ENCODE results near the gene TDRD1.

The TDRD1 gene

GRCh38 chr10:114255227-114255626, 76.1 kb downstream of the TDRD1 start:
- Histone ChIP-seq H3K4me1 (ENCODE audit: insufficient read depth, insufficient read length) (no peaks in the 10 kb centered on the region), H3K9ac (ENCODE audit: insufficient read length, low read depth) (no peak overlapping the region), H3K27me3 (ENCODE audit: insufficient read depth, insufficient read length) (no peaks in the 10 kb centered on the region), H3K36me3 (ENCODE audit: insufficient read depth, insufficient read length, low read length) (no peaks in the 10 kb centered on the region), H3K9me3 (ENCODE audit: insufficient read depth, low read length) (no peaks in the 10 kb centered on the region), H3K4me3 (ENCODE audit: insufficient read length, low read depth) (no peak overlapping the region)
- DNase-seq (ENCODE audit: low read depth, low spot score), result no peak
- TF ChIP-seq SUZ12 (IDR thresholded peaks at IDR 0.05; ENCODE audit: extremely low read depth, insufficient read depth, insufficient read length), result no peak

DNA sequence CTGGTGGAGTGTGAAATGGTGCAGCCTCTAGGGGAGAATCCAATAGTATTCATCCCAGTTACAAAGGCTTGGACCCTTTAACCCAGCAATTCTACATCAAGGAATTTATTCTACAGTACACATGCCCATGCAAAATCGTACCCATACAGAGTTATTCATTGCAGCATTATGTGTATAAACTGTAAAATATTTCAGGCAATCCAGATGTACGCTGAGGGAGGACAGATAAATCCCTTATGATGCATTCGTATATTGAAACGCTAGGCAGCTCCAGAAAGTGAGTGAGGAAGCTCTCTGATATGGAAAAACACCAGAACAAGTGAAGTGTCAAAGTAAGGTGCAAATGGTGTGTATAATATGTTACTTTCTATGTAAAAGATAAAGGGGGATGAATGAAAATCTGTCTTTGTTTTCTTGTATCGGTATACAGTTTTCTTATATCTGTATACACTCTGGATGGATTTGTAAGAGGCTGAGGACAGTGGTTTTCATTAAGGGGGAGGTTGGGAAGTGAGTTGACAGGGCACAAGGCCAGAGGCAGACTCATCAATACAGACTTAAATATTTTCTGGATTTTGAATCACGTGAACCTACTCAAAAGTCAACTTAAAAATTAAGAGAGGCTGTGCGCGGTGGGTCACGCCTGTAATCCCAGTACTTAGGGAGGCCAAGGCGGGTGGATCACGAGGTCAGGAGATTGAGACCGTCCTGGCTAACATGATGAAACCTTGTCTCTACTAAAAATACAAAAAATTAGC, 77.0 kb downstream of the TDRD1 start:
- no peaks in the 10 kb centered on the region for H3K4me1 ChIP-seq (ENCODE audit: insufficient read depth, insufficient read length)
- no peaks in the 10 kb centered on the region for H3K9me3 ChIP-seq (ENCODE audit: insufficient read depth, low read length)
- H3K9ac ChIP-seq (ENCODE audit: insufficient read length, low read depth), result no peak overlapping the region
- H3K4me3 ChIP-seq (ENCODE audit: insufficient read length, low read depth), result no peak overlapping the region
- H3K36me3 ChIP-seq (ENCODE audit: insufficient read depth, insufficient read length, low read length), result no peaks in the 10 kb centered on the region
- no peak for DNase-seq (ENCODE audit: low read depth, low spot score)
- H3K27me3 ChIP-seq (ENCODE audit: insufficient read depth, insufficient read length), result no peaks in the 10 kb centered on the region
- no peak for TF ChIP-seq YY1 (IDR thresholded peaks at IDR 0.05; ENCODE audit: insufficient read depth, insufficient read length)
- TF ChIP-seq ZNF274 (IDR thresholded peaks at IDR 0.05; ENCODE audit: low read depth, low read length), result no peak

- no peak for DNase-seq (ENCODE audit: low read depth, low spot score)
- Histone ChIP-seq H3K4me1 (ENCODE audit: insufficient read depth, insufficient read length) (no peaks in the 10 kb centered on the region), H3K9me3 (ENCODE audit: insufficient read depth, low read length) (no peaks in the 10 kb centered on the region), H3K9ac (ENCODE audit: insufficient read length, low read depth) (no peak overlapping the region), H3K27me3 (ENCODE audit: insufficient read depth, insufficient read length) (no peaks in the 10 kb centered on the region), H3K36me3 (ENCODE audit: insufficient read depth, insufficient read length, low read length) (no peaks in the 10 kb centered on the region), H3K4me3 (ENCODE audit: insufficient read length, low read depth) (no peak overlapping the region)
- no peak for TF ChIP-seq YY1 (IDR thresholded peaks at IDR 0.05; ENCODE audit: insufficient read depth, insufficient read length)
- no peak for TF ChIP-seq SUZ12 (IDR thresholded peaks at IDR 0.05; ENCODE audit: extremely low read depth, insufficient read depth, insufficient read length)
- no peak for TF ChIP-seq ZNF274 (IDR thresholded peaks at IDR 0.05; ENCODE audit: low read depth, low read length)
These were observed 77.7 kb downstream of the TDRD1 start for GRCh38 chr10:114256822-114257221.

DNA sequence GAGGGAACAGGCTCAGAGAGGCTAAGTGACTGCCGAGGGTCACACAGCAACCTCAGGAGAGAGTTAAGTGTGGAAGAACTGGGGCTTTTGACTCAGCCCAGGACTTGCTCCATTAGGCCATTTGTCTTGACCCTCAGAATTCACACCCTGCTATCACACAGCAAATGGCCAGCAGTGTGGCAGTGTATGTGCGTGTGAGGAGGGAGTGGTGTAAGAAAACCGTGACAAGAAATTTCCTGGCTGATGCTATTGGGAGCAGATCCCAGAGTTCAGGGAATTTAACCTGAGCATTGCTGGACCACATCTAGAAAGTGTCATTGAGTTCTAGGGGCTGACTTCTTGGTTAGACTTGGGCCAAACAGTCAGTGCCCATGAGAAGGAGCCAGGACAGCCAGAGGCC, 78.3 kb downstream of the TDRD1 start:
- no peaks in the 10 kb centered on the region for H3K4me1 ChIP-seq (ENCODE audit: insufficient read depth, insufficient read length)
- no peak overlapping the region for H3K4me3 ChIP-seq (ENCODE audit: insufficient read length, low read depth)
- H3K9ac ChIP-seq (ENCODE audit: insufficient read length, low read depth), result no peak overlapping the region
- no peaks in the 10 kb centered on the region for H3K9me3 ChIP-seq (ENCODE audit: insufficient read depth, low read length)
- H3K36me3 ChIP-seq (ENCODE audit: insufficient read depth, insufficient read length, low read length), result no peaks in the 10 kb centered on the region
- DNase-seq (ENCODE audit: low read depth, low spot score), result no peak
- no peak for TF ChIP-seq YY1 (IDR thresholded peaks at IDR 0.05; ENCODE audit: insufficient read depth, insufficient read length)
- no peak for TF ChIP-seq SUZ12 (IDR thresholded peaks at IDR 0.05; ENCODE audit: extremely low read depth, insufficient read depth, insufficient read length)
- no peak for TF ChIP-seq ZNF274 (IDR thresholded peaks at IDR 0.05; ENCODE audit: low read depth, low read length)
- H3K27me3 ChIP-seq (ENCODE audit: insufficient read depth, insufficient read length), result no peaks in the 10 kb centered on the region

DNA sequence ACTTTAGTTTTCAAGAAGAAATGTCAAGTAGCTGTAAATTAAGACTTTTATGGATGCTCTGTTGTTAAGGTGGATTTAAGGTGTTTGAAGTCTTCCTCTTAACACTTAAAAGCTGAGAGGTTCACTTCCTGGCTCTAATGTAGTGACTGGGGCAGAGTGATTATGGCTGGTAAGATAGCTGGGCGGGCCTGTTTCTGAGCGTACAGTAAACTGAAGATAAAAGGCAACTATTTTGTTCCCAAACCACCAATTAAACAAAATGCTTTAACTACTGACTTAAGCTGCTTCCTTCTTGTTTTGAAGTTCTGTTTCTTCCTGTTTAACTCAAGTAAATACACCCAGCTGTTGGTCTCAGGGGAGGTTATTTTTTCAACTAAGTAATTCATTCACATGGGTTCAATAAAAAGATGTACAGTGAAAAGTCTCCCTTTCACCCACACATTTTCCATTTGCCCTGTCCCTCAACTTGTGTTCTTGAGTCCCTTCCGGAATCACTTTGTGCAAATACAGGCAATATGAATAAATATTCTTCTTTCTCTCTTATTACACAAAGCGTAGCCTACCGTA, 79.2 kb downstream of the TDRD1 start:
- no peaks in the 10 kb centered on the region for H3K4me1 ChIP-seq (ENCODE audit: insufficient read depth, insufficient read length)
- no peak overlapping the region for H3K4me3 ChIP-seq (ENCODE audit: insufficient read length, low read depth)
- no peak overlapping the region for H3K9ac ChIP-seq (ENCODE audit: insufficient read length, low read depth)
- no peaks in the 10 kb centered on the region for H3K36me3 ChIP-seq (ENCODE audit: insufficient read depth, insufficient read length, low read length)
- no peaks in the 10 kb centered on the region for H3K27me3 ChIP-seq (ENCODE audit: insufficient read depth, insufficient read length)
- no peak for TF ChIP-seq ZNF274 (IDR thresholded peaks at IDR 0.05; ENCODE audit: low read depth, low read length)
- TF ChIP-seq SUZ12 (IDR thresholded peaks at IDR 0.05; ENCODE audit: extremely low read depth, insufficient read depth, insufficient read length), result no peak
- no peak for TF ChIP-seq YY1 (IDR thresholded peaks at IDR 0.05; ENCODE audit: insufficient read depth, insufficient read length)
- no peak for DNase-seq (ENCODE audit: low read depth, low spot score)
- H3K9me3 ChIP-seq (ENCODE audit: insufficient read depth, low read length), result no peaks in the 10 kb centered on the region

- Histone ChIP-seq H3K27me3 (ENCODE audit: insufficient read depth, insufficient read length) (no peaks in the 10 kb centered on the region), H3K36me3 (ENCODE audit: insufficient read depth, insufficient read length, low read length) (no peaks in the 10 kb centered on the region), H3K4me3 (ENCODE audit: insufficient read length, low read depth) (no peak overlapping the region), H3K4me1 (ENCODE audit: insufficient read depth, insufficient read length) (no peaks in the 10 kb centered on the region), H3K9me3 (ENCODE audit: insufficient read depth, low read length) (no peaks in the 10 kb centered on the region), H3K9ac (ENCODE audit: insufficient read length, low read depth) (no peak overlapping the region)
- TF ChIP-seq YY1 (IDR thresholded peaks at IDR 0.05; ENCODE audit: insufficient read depth, insufficient read length) (no peak), ZNF274 (IDR thresholded peaks at IDR 0.05; ENCODE audit: low read depth, low read length) (no peak), SUZ12 (IDR thresholded peaks at IDR 0.05; ENCODE audit: extremely low read depth, insufficient read depth, insufficient read length) (no peak)
- no peak for DNase-seq (ENCODE audit: low read depth, low spot score)
These were observed 80.7 kb downstream of the TDRD1 start for GRCh38 chr10:114259824-114260223.

DNA sequence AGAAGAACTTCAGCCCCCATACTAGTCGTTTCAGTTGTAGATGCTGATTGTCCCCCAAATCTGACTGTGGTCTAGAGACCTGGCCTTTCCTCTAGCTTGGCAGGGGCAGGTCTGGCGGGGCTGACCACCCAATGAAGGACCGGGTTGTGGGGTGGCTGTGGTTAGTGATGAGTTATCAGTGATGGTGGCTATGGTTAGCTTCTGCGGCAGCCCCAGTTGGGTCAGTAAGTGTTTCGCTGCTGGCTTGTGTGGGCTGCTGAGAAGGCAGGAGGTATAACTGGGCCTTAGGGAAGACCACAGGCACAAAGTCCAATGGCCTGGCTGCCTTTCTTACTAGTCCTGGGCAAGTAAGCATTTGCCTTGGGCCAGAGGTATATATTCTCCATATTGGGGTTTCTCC, 81.2 kb downstream of the TDRD1 start:
- Histone ChIP-seq H3K4me3 (ENCODE audit: insufficient read length, low read depth) (no peak overlapping the region), H3K36me3 (ENCODE audit: insufficient read depth, insufficient read length, low read length) (no peaks in the 10 kb centered on the region), H3K9ac (ENCODE audit: insufficient read length, low read depth) (no peak overlapping the region), H3K9me3 (ENCODE audit: insufficient read depth, low read length) (no peaks in the 10 kb centered on the region), H3K4me1 (ENCODE audit: insufficient read depth, insufficient read length) (no peaks in the 10 kb centered on the region), H3K27me3 (ENCODE audit: insufficient read depth, insufficient read length) (no peaks in the 10 kb centered on the region)
- TF ChIP-seq ZNF274 (IDR thresholded peaks at IDR 0.05; ENCODE audit: low read depth, low read length), result no peak
- TF ChIP-seq SUZ12 (IDR thresholded peaks at IDR 0.05; ENCODE audit: extremely low read depth, insufficient read depth, insufficient read length), result no peak
- no peak for TF ChIP-seq YY1 (IDR thresholded peaks at IDR 0.05; ENCODE audit: insufficient read depth, insufficient read length)
- no peak for DNase-seq (ENCODE audit: low read depth, low spot score)

All from NT2/D1 (cell line).